ACHN (cell line): ENCODE measurements around the gene BEAN1.

Source experiments
- DNase-seq: peaks from one replicate; pipeline ENCODE4 v3.0.0-alpha.2; 2015
- in situ Hi-C: cut with HindIII; loops from 2 replicates; pipeline ENCODE4 v1.10.0; 2017; ENCODE audit warnings: low sequenced_read_pairs, low pct_ligation_motif_present, low pct_unique_long_range_greater_than_20kb

BEAN1 gene

GRCh38 chr16:66414891-66415290 is 12.2 kb upstream of the BEAN1 start:
- in situ Hi-C loops = no loop called here
- no peak for DNase-seq

GRCh38 chr16:66416136-66416535 is 11.0 kb upstream of the BEAN1 start:
- in situ Hi-C loops = no loop called here
- DNase-seq = no peak

- in situ Hi-C loops = no loop called here
- DNase-seq = no peak
Observed at GRCh38 chr16:66416939-66417700, 10.0 kb upstream of the BEAN1 start.

- in situ Hi-C loops = no loop called here
- no peak for DNase-seq
Observed at GRCh38 chr16:66418165-66418962, 8.7 kb upstream of the BEAN1 start.

- no peak for DNase-seq
- in situ Hi-C loops = no loop called here
Observed at GRCh38 chr16:66419527-66419926, 7.6 kb upstream of the BEAN1 start.

- in situ Hi-C loops = no loop called here
Observed at GRCh38 chr16:66420396-66420795, 6.7 kb upstream of the BEAN1 start.

GRCh38 chr16:66421891-66422290 is 5.2 kb upstream of the BEAN1 start:
- DNase-seq = no peak
- in situ Hi-C loops = no loop called here

More at GRCh38 chr16:66420396-66420795, 6.7 kb upstream of the BEAN1 start:
- no peak for DNase-seq

- in situ Hi-C loops = no loop called here
- no peak for DNase-seq
Observed at GRCh38 chr16:66422366-66422765, 4.7 kb upstream of the BEAN1 start.

- DNase-seq = no peak
- in situ Hi-C loops = no loop called here
Observed at GRCh38 chr16:66423177-66423576, 3.9 kb upstream of the BEAN1 start.

- in situ Hi-C loops = no loop called here
- no peak for DNase-seq
Observed at GRCh38 chr16:66425651-66426050, 1.4 kb upstream of the BEAN1 start.

GRCh38 chr16:66426112-66427035 is 721 bp upstream of the BEAN1 start:
- in situ Hi-C loops = no loop called here
- no peak for DNase-seq

GRCh38 chr16:66427871-66428681 is 981 bp downstream of the BEAN1 start:
- in situ Hi-C loops = no loop called here

GRCh38 chr16:66428682-66429251 is 1.7 kb downstream of the BEAN1 start:
- in situ Hi-C loops = no loop called here
- DNase-seq = no peak

More at GRCh38 chr16:66427871-66428681, 981 bp downstream of the BEAN1 start:
- DNase-seq = no peak

GRCh38 chr16:66429290-66429962 is 2.3 kb downstream of the BEAN1 start:
- no peak for DNase-seq
- in situ Hi-C loops = no loop called here

- no peak for DNase-seq
- in situ Hi-C loops = no loop called here
Observed at GRCh38 chr16:66430214-66430613, 3.1 kb downstream of the BEAN1 start.

- in situ Hi-C loops = no loop called here
Observed at GRCh38 chr16:66431760-66432159, 4.7 kb downstream of the BEAN1 start.

GRCh38 chr16:66432429-66432828 is 5.3 kb downstream of the BEAN1 start:
- in situ Hi-C loops = no loop called here
- DNase-seq = no peak

More at GRCh38 chr16:66431760-66432159, 4.7 kb downstream of the BEAN1 start:
- no peak for DNase-seq
